HFF-Myc (cell line): ENCODE results near the gene ZNF530.

Experiments used
- DNase-seq: peaks from one replicate; pipeline ENCODE4 v3.0.0-alpha.2; 2011; ENCODE audit warnings: low read depth; ENCODE audit errors: extremely low read depth
- H3K4me3 ChIP-seq: replicated peaks from 2 replicates; pipeline ENCODE4 v1.5.1; 2011; ENCODE audit warnings: low read depth, mild to moderate bottlenecking, control low read depth, low read length
- TF ChIP-seq, protein P1 (sequence below): IDR thresholded peaks from 2 replicates; pipeline ENCODE4 v1.5.1; 2012; ENCODE audit warnings: mild to moderate bottlenecking, low read depth, low read length, control low read depth; ENCODE audit errors: missing control alignments

Gene ZNF530

DNA sequence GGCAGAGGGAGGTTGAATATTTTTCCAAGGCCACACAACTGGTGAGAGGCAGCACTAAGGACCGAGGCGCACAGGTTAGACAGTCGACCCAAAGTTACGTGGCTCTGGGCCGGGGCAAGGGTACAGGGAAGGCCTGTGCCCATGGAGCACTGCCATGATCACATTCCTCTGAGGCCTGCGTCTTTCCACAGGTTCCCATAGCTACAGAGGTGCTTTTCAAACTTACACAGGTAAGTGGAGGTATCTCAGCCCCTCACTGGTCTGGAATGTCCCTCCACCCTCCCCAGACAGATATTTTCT, 34.1 kb downstream of the ZNF530 start:
- DNase-seq, result no peak
- TF ChIP-seq, protein P1, sequence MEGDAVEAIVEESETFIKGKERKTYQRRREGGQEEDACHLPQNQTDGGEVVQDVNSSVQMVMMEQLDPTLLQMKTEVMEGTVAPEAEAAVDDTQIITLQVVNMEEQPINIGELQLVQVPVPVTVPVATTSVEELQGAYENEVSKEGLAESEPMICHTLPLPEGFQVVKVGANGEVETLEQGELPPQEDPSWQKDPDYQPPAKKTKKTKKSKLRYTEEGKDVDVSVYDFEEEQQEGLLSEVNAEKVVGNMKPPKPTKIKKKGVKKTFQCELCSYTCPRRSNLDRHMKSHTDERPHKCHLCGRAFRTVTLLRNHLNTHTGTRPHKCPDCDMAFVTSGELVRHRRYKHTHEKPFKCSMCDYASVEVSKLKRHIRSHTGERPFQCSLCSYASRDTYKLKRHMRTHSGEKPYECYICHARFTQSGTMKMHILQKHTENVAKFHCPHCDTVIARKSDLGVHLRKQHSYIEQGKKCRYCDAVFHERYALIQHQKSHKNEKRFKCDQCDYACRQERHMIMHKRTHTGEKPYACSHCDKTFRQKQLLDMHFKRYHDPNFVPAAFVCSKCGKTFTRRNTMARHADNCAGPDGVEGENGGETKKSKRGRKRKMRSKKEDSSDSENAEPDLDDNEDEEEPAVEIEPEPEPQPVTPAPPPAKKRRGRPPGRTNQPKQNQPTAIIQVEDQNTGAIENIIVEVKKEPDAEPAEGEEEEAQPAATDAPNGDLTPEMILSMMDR, result no peak
- H3K4me3 ChIP-seq, result peak overlapping the region; percentile 77

DNA sequence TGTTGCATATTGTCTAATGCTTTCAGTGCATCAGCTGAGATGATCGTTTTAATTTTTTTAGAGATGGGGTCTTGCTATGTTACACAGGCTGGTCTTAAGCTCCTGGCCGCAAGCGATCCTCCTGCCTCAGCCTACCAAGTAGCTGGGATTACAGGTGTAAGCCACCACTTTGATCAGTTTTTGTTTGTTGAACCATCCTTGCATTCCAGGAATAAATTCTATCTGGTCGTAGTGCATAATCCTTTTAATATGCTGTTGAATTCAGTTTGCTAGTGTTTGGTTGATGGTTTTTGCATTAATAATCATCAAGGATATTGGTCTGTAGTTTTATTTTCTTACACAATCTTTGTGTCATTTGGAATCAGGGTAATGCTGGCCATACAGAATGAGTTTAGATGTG, 37.7 kb downstream of the ZNF530 start:
- no peak overlapping the region for H3K4me3 ChIP-seq
- DNase-seq, result no peak
- TF ChIP-seq, protein P1, result no peak

GRCh38 chr19:57641715-57642234, 42.1 kb downstream of the ZNF530 start:
- no peak for DNase-seq
- H3K4me3 ChIP-seq, result no peak overlapping the region
- TF ChIP-seq, protein P1, result no peak

DNA sequence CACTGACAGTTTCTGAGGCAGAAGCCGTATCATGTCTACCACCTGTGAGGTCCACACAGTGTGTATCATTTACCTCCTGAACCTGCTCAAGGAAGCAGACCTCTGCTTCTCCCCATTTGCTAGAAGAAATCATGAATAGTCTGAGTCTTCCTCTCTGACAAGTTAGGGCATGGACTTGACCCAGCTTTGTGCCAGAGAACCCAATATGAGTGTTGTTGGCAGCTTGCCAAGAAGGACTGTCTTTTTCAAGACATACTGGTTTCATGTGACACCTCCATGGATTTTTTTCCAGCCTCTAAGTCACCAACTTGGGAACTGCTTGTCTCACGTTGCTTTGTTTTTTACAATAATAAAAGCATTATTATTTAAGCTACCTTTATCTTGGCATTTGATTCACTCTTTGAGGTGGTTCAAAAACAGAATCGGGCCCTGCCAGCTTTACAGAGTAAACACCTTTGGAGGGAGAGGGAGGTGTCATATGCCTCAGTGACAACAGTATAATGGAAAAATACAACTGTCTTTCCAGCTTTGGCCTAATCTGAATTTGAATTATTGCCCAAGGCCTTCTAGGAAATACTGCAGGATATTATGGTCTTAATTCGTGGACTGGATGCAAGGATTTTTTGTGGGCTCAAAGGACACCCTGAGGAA, 42.8 kb downstream of the ZNF530 start:
- TF ChIP-seq, protein P1, result no peak
- no peak overlapping the region for H3K4me3 ChIP-seq
- no peak for DNase-seq

DNA sequence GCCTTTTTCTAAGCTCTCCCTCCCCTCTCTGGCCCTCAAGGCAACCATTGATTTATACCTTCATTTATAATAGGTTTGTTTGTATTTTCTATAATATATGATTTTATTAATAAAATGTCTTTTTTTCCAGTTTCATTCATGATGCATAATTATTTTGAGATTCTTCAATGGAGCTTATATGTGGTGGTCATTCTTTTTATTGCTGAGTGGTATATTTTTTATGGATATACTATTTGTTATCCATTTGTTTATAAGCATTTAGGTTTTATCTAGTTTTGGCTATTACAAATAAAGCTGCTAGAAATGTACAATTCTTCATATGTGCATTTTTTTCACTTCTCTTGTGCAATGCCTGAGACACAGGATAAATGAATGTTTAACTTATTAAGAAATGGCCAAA, 44.0 kb downstream of the ZNF530 start:
- no peak for DNase-seq
- H3K4me3 ChIP-seq, result no peak overlapping the region
- TF ChIP-seq, protein P1, result no peak

GRCh38 chr19:57648331-57649003, 48.8 kb downstream of the ZNF530 start:
- H3K4me3 ChIP-seq, result no peak overlapping the region
- TF ChIP-seq, protein P1, result no peak
- DNase-seq, result no peak
